HepG2 (cell line): ENCODE data around the gene MTF2. TPM values are rescaled to one million over a fixed set of nuclear protein-coding genes. Genes with fewer than 3 reads are reported as not detected.

Experiments used
- ATF7 ChIP-seq, 2 experiments: fragments of 450-650 bp in 1 of 2; sonication (generic) in 1 of 2; formaldehyde crosslinking in 1 of 2; IDR thresholded peaks; 2 replicates each; pipeline versions ENCODE4 v1.4.0 to v1.6.1; 2016 to 2020; ENCODE audit warnings: antibody characterized with exemption in 1 of 2, mild to moderate bottlenecking in 1 of 2, missing genetic modification reagents in 1 of 2
- BHLHE40 ChIP-seq: IDR thresholded peaks from 2 replicates; pipeline ENCODE4 v1.6.1; 2011; ENCODE audit warnings: low read length, improper control_type of control experiment
- DNMT1 ChIP-seq: sonication (generic); formaldehyde crosslinking; IDR thresholded peaks from 2 replicates; pipeline ENCODE4 v1.5.1; 2020; ENCODE audit warnings: mild to moderate bottlenecking, missing genetic modification reagents
- ETV6 ChIP-seq: sonication (generic); formaldehyde crosslinking; conservative IDR thresholded peaks from 2 replicates; pipeline ENCODE4 v1.4.0; 2020; ENCODE audit warnings: missing genetic modification reagents
- FOXA3 ChIP-seq: IDR thresholded peaks from 2 replicates; pipeline ENCODE4 v1.6.1; 2016; ENCODE audit warnings: missing genetic modification reagents, missing compliant biosample characterization
- GPBP1L1 ChIP-seq: sonication (generic); formaldehyde crosslinking; IDR thresholded peaks from 2 replicates; pipeline ENCODE4 v1.5.0; 2020; ENCODE audit warnings: mild to moderate bottlenecking, missing genetic modification reagents
- HOXA3 ChIP-seq: sonication (generic); formaldehyde crosslinking; IDR thresholded peaks from 2 replicates; pipeline ENCODE4 v1.5.0; 2020; ENCODE audit warnings: missing genetic modification reagents
- MAFG ChIP-seq: sonication (generic); formaldehyde crosslinking; IDR thresholded peaks from 2 replicates; pipeline ENCODE4 v1.5.1; 2020; ENCODE audit warnings: mild to moderate bottlenecking, missing genetic modification reagents
- MLXIP ChIP-seq: sonication (generic); formaldehyde crosslinking; IDR thresholded peaks from 2 replicates; pipeline ENCODE4 v1.9.0; 2021; ENCODE audit warnings: missing genetic modification reagents, borderline replicate concordance
- MXD4 ChIP-seq: IDR thresholded peaks from 2 replicates; pipeline ENCODE4 v1.6.1; 2016; ENCODE audit warnings: mild to moderate bottlenecking, missing biosample characterization, missing genetic modification reagents
- MXI1 ChIP-seq: IDR thresholded peaks from 3 replicates; pipeline ENCODE4 v1.6.1; 2012; ENCODE audit warnings: low read depth, low read length, inconsistent platforms, borderline replicate concordance
- NR2F2 ChIP-seq: IDR thresholded peaks from 2 replicates; pipeline ENCODE4 v1.6.1; 2012; ENCODE audit warnings: low read depth, inconsistent platforms, borderline replicate concordance
- PCBP1 ChIP-seq: fragments of 200-400 bp; formaldehyde crosslinking; IDR thresholded peaks from 2 replicates; pipeline ENCODE4 v1.6.1; 2017; ENCODE audit warnings: mild to moderate bottlenecking, low read depth, low read length, borderline replicate concordance
- PHF20 ChIP-seq: sonication (generic); formaldehyde crosslinking; IDR thresholded peaks from 2 replicates; pipeline ENCODE4 v1.5.0; 2020; ENCODE audit warnings: mild to moderate bottlenecking, missing genetic modification reagents
- PRDM4 ChIP-seq: sonication (generic); formaldehyde crosslinking; IDR thresholded peaks from 2 replicates; pipeline ENCODE4 v1.9.0; 2021; ENCODE audit warnings: missing genetic modification reagents, borderline replicate concordance
- TIGD3 ChIP-seq: sonication (generic); formaldehyde crosslinking; IDR thresholded peaks from 2 replicates; pipeline ENCODE4 v1.5.1; 2020; ENCODE audit warnings: mild to moderate bottlenecking, missing genetic modification reagents, borderline replicate concordance
- ZKSCAN8 ChIP-seq: IDR thresholded peaks from 2 replicates; pipeline ENCODE4 v1.6.1; 2016; ENCODE audit warnings: borderline replicate concordance, missing genetic modification reagents, missing compliant biosample characterization
- ZNF431 ChIP-seq: sonication (generic); formaldehyde crosslinking; IDR thresholded peaks from 2 replicates; pipeline ENCODE4 v1.9.0; 2022; ENCODE audit warnings: missing genetic modification reagents, low read depth, mild to moderate bottlenecking, borderline replicate concordance
- ZNF749 ChIP-seq: sonication (generic); formaldehyde crosslinking; IDR thresholded peaks from 2 replicates; pipeline ENCODE4 v1.8.0; 2022; ENCODE audit warnings: mild to moderate bottlenecking, missing genetic modification reagents, moderate library complexity, borderline replicate concordance
- ZNF891 ChIP-seq: sonication (generic); formaldehyde crosslinking; IDR thresholded peaks from 2 replicates; pipeline ENCODE4 v1.5.0; 2020; ENCODE audit warnings: mild to moderate bottlenecking, missing genetic modification reagents
- ZSCAN22 ChIP-seq: sonication (generic); formaldehyde crosslinking; IDR thresholded peaks from 2 replicates; pipeline ENCODE4 v1.4.0; 2020; ENCODE audit warnings: mild to moderate bottlenecking, missing genetic modification reagents
- polyA plus RNA-seq, 8 experiments: library from polyadenylated mRNA; depleted of rRNA in 3 of 8; stranded (reverse) in 7 of 8; unstranded in 1 of 8; fragments of >200 nt; fragmentation: Illumina TruSeq in 4 of 8; extraction: Trizol in 4 of 8; gene quantifications; 2 replicates each; pipeline versions ENCODE4 v1.2.1 to v1.2.3, GENCODE V29; 2011 to 2016; ENCODE audit warnings: low read depth in 4 of 8, missing spikeins in 1 of 8, mixed read lengths in 1 of 8; ENCODE audit not compliant: insufficient read depth in 1 of 8
- total RNA-seq, 5 experiments: library from RNA; depleted of rRNA; stranded (reverse); fragments of >200 nt; fragmentation: Illumina TruSeq; extraction: Trizol; gene quantifications; 2 replicates each; pipeline ENCODE4 v1.2.3, GENCODE V29; 2016; ENCODE audit warnings: low read depth in 1 of 5

MTF2 gene
- total and polyA plus RNA-seq, 2 of the 13 experiments (the other 11 are each of a cell fraction or from before 2014, with no cell fraction given) = 48.7 to 53.9 TPM

GRCh38 chr1:93179886-93180722 lies 101.0 kb downstream of the MTF2 start, which contains the start of gene TMED5 (continued):
- TF ChIP-seq FOXA3 (peak; percentile 4; the same call in 1 of the 2 replicates), ZNF749 (peak; percentile 32; the same call in 1 of the 2 replicates), GPBP1L1 (CRISPR knock-in tag) (no peak), MXD4 (CRISPR knock-in tag) (peak; percentile 51; the same call in 1 of the 2 replicates), HOXA3 (CRISPR knock-in tag) (peak; percentile 71), PCBP1 (no peak), PHF20 (peak; percentile 53), MXI1 (no peak; the same call in 2 of the 3 replicates), ZSCAN22 (CRISPR knock-in tag) (no peak), MAFG (no peak), DNMT1 (CRISPR knock-in tag) (0 out of 2 replicates have a peak, but pooled peaks have one; percentile 53), TIGD3 (CRISPR knock-in tag) (peak; percentile 72; the same call in 1 of the 2 replicates), NR2F2 (no peak; the same call in 1 of the 2 replicates), PRDM4 (no peak), ZNF431 (CRISPR knock-in tag) (peak; percentile 78), ATF7 (IDR thresholded peaks at IDR 0.05) (no peak), ATF7 (CRISPR knock-in tag; IDR thresholded peaks at IDR 0.05) (no peak), MLXIP (no peak), ZNF891 (CRISPR knock-in tag) (peak; percentile 93; the same call in 1 of the 2 replicates), ETV6 (CRISPR knock-in tag) (0 out of 2 replicates have a peak, but pooled peaks have one; percentile 20), ZKSCAN8 (CRISPR knock-in tag) (no peak), BHLHE40 (peak; percentile 61)
